Nephron (organoid): ENCODE measurements around the gene ZNF70.

Source experiments
- H3K27ac Mint-ChIP-seq, 3 experiments: 2 replicates each; pipeline ENCODE4 v1.8.0; 2020; ENCODE audit warnings: mixed read lengths in 3 of 3, mild to moderate bottlenecking in 2 of 3, moderate library complexity in 1 of 3
- H3K27me3 Mint-ChIP-seq: 2 replicates; pipeline ENCODE4 v1.8.0; 2021; ENCODE audit warnings: low read depth, mild to moderate bottlenecking, moderate library complexity, mixed read lengths
- H3K36me3 Mint-ChIP-seq: 2 replicates; pipeline ENCODE4 v1.8.0; 2020; ENCODE audit warnings: low read depth, mixed read lengths
- H3K4me1 Mint-ChIP-seq: 2 replicates; pipeline ENCODE4 v1.8.0; 2020; ENCODE audit warnings: mixed read lengths
- H3K4me3 Mint-ChIP-seq, 3 experiments: 2 replicates each; pipeline ENCODE4 v1.8.0; 2020; ENCODE audit warnings: mild to moderate bottlenecking in 3 of 3, mixed read lengths in 3 of 3, moderate library complexity in 2 of 3
- H3K9me3 Mint-ChIP-seq: 2 replicates; pipeline ENCODE4 v1.8.0; 2020; ENCODE audit warnings: mixed read lengths
- TF ChIP-seq, protein P1 (sequence below), 3 experiments: fragments of 200-600 bp; sonication (generic); IDR thresholded peaks; one replicate each; pipeline ENCODE4 v1.5.0; 2021; ENCODE audit warnings: antibody characterized with exemption in 3 of 3; ENCODE audit not compliant: unreplicated experiment in 3 of 3

Gene ZNF70

GRCh38 chr22:23689414-23689813 is 61.5 kb downstream of the ZNF70 start:
- no peaks in the 10 kb centered on the region for H3K9me3 Mint-ChIP-seq
- TF ChIP-seq, protein P1, sequence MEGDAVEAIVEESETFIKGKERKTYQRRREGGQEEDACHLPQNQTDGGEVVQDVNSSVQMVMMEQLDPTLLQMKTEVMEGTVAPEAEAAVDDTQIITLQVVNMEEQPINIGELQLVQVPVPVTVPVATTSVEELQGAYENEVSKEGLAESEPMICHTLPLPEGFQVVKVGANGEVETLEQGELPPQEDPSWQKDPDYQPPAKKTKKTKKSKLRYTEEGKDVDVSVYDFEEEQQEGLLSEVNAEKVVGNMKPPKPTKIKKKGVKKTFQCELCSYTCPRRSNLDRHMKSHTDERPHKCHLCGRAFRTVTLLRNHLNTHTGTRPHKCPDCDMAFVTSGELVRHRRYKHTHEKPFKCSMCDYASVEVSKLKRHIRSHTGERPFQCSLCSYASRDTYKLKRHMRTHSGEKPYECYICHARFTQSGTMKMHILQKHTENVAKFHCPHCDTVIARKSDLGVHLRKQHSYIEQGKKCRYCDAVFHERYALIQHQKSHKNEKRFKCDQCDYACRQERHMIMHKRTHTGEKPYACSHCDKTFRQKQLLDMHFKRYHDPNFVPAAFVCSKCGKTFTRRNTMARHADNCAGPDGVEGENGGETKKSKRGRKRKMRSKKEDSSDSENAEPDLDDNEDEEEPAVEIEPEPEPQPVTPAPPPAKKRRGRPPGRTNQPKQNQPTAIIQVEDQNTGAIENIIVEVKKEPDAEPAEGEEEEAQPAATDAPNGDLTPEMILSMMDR (IDR thresholded peaks at IDR 0.05; ENCODE audit: unreplicated experiment in 3 of 3) = no peak
- H3K27me3 Mint-ChIP-seq = no peaks in the 10 kb centered on the region
- peaks cover 33% of the 10 kb centered on the region for H3K36me3 Mint-ChIP-seq
- peaks cover 26% of the 10 kb centered on the region for H3K4me1 Mint-ChIP-seq
- H3K4me3 Mint-ChIP-seq = no peak overlapping the region
- no peak overlapping the region for H3K27ac Mint-ChIP-seq
